ENCODE measurements around the gene CORO2A. TPM values are rescaled to one million over a fixed set of nuclear protein-coding genes. Genes with fewer than 3 reads are reported as not detected.

The CORO2A gene
- total and polyA plus RNA-seq, 10 donors, result 1.3 to 11.0 (median 6.1) TPM

DNA sequence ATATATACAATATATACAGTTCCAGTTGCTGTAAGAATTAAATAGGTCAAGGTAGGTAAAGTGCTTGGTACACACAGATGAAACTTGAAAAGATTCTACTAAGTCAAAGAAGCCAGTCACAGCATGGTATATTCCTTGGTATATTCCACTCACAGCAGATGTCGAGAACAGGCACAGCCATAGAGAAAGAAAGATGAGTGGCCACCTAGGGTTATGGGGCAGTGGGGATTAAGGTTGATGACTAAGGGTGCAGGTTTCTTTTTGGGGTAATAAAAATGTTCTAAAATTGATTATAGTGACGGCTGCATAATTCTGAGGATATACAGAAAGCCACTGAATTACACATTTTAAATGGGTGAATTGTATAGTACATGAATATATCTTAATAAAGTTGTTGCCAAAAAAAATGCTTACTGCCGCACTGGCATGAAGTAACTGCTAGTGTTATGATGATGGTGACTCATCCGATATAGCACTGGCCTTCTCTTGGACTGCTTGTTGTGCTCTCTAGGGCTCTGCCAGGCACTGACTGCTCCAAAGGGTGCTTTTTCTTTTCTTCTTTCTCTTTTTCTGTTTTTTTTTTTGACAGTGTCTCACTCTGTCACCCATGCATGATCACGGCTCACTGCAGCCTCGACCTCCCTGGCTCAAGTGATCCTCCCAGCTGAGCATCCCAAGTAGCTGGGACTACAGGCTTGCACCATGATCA is 39.5 kb upstream of the CORO2A start:
- Histone ChIP-seq H3K4me1 (peaks cover 0 to 23% (median 0%) of the 10 kb centered on the region in 6 donors), H3K9me3 (no peaks in the 10 kb centered on the region), H3K36me3 (peaks cover 0 to 94% (median 20%) of the 10 kb centered on the region in 6 donors), H3K27ac (peak overlapping the region in 4 of 8 donors; percentile 61 to 68 (median 64)), H3K4me3 (no peak overlapping the region), H3K27me3 (replicated peaks in 1 of 7) (no peaks in the 10 kb centered on the region)
- intact Hi-C loops (cut with DNase I; ENCODE audit: low total_unique reads), result no loop called here
- no peak for DNase-seq
- TF ChIP-seq, protein P1, sequence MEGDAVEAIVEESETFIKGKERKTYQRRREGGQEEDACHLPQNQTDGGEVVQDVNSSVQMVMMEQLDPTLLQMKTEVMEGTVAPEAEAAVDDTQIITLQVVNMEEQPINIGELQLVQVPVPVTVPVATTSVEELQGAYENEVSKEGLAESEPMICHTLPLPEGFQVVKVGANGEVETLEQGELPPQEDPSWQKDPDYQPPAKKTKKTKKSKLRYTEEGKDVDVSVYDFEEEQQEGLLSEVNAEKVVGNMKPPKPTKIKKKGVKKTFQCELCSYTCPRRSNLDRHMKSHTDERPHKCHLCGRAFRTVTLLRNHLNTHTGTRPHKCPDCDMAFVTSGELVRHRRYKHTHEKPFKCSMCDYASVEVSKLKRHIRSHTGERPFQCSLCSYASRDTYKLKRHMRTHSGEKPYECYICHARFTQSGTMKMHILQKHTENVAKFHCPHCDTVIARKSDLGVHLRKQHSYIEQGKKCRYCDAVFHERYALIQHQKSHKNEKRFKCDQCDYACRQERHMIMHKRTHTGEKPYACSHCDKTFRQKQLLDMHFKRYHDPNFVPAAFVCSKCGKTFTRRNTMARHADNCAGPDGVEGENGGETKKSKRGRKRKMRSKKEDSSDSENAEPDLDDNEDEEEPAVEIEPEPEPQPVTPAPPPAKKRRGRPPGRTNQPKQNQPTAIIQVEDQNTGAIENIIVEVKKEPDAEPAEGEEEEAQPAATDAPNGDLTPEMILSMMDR (IDR thresholded peaks at IDR 0.05 in 8 of 11, conservative IDR thresholded peaks at IDR 0.05 in 3 of 11), result no peak
- TF ChIP-seq POLR2AphosphoS5 (IDR thresholded peaks at IDR 0.05), result no peak
- 75 to 90% (median 86%) methylated on average over 6 of the region's 6 CpGs for WGBS, 5 donors

DNA sequence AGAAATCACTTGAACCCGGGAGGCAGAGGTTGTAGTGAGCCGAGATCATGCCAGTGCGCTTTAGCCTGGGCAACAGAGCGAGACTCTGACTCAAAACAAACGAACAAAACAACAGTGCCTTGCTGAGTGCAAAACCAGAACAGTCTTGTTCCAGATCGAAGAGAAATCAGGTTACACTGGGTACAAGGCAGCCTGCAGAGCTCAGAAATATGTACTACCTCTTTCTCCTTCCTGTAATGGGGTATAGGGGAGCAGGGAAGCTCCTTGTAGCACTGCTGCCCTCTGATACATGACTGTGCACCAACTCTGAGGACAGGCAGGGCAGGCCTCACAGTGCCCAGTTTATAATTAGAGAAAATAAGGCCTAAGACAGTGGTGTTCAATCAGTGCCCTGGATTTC is 38.4 kb upstream of the CORO2A start:
- Histone ChIP-seq H3K9me3 (no peaks in the 10 kb centered on the region), H3K27me3 (replicated peaks in 1 of 7) (no peaks in the 10 kb centered on the region), H3K4me3 (no peak overlapping the region), H3K36me3 (peaks cover 0 to 98% (median 27%) of the 10 kb centered on the region in 6 donors), H3K27ac (peak overlapping the region in 4 of 8 donors; percentile 29 to 55 (median 50)), H3K4me1 (peaks cover 0 to 18% (median 0%) of the 10 kb centered on the region in 6 donors)
- intact Hi-C loops (cut with DNase I; ENCODE audit: low total_unique reads), result no loop called here
- no peak for TF ChIP-seq POLR2A (IDR thresholded peaks at IDR 0.05)
- TF ChIP-seq, protein P1 (IDR thresholded peaks at IDR 0.05 in 8 of 11, conservative IDR thresholded peaks at IDR 0.05 in 3 of 11), result no peak
- TF ChIP-seq POLR2AphosphoS5 (IDR thresholded peaks at IDR 0.05), result no peak
- no peak for DNase-seq
- 85 to 89% (median 88%) methylated on average over 6 of the region's 6 CpGs for WGBS, 5 donors

DNA sequence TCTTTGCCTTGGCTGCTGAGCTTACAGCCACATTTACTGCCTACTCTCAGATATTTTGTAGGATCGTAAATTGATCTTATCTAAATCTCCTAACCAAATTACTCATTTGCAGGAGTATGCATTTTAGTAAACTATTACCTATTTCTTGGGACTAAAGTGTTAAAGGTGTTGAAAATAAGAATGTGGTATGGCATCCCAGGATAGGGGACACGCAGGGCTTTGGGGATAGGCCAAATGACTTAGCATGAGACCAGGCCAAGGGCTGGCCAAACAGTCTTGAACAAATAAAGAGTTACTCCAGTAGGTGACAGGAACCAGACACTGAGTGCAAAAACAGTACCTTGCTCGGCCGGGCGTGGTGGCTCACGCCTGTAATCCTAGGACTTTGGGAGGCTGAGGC is 37.9 kb upstream of the CORO2A start:
- DNase-seq, result no peak
- WGBS, 5 donors, result 83 to 95% (median 94%) methylated on average over 6 of the region's 6 CpGs
- H3K27me3 ChIP-seq (replicated peaks in 1 of 7), result no peaks in the 10 kb centered on the region
- H3K4me1 ChIP-seq, result peaks cover 0 to 18% (median 0%) of the 10 kb centered on the region in 6 donors
- intact Hi-C loops (cut with DNase I; ENCODE audit: low total_unique reads), result no loop called here
- peak overlapping the region in 3 of 8 donors; percentile 46 to 55 (median 54) for H3K27ac ChIP-seq
- H3K4me3 ChIP-seq, result no peak overlapping the region
- TF ChIP-seq, protein P1 (IDR thresholded peaks at IDR 0.05 in 8 of 11, conservative IDR thresholded peaks at IDR 0.05 in 3 of 11), result no peak
- TF ChIP-seq POLR2A (IDR thresholded peaks at IDR 0.05) (no peak), POLR2AphosphoS5 (IDR thresholded peaks at IDR 0.05) (no peak)
- no peaks in the 10 kb centered on the region for H3K9me3 ChIP-seq
- H3K36me3 ChIP-seq, result peaks cover 0 to 98% (median 28%) of the 10 kb centered on the region in 6 donors

DNA sequence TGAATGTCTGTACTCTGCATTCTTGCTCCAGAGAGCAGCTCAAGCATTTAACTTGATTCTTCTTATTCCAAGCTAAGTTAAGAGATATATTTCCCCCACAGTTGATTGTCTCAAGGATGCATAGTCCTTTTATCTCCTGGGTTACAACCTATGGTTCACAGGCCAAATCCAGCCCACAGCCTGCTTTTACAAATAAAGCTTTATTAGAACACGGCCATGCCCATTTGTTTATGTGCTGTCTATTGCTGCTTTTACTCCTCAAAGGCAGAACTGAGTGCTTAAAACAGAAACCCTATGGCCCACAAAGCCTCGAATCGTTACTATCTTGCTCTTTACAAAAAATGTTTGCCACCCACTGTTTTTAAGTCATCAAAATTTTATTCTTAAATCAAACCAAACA is 37.2 kb upstream of the CORO2A start:
- WGBS, 5 donors, result 93 to 96% (median 95%) methylated on average over 3 of the region's 3 CpGs
- H3K27ac ChIP-seq, result peak overlapping the region in 1 of 8 donors; percentile 77

More for the DNA sequence above, 37.2 kb upstream of the CORO2A start:
- DNase-seq, result no peak
- no peaks in the 10 kb centered on the region for H3K9me3 ChIP-seq
- H3K27me3 ChIP-seq (replicated peaks in 1 of 7), result no peaks in the 10 kb centered on the region
- no peak overlapping the region for H3K4me3 ChIP-seq
- no peak for TF ChIP-seq POLR2AphosphoS5 (IDR thresholded peaks at IDR 0.05)
- TF ChIP-seq, protein P1 (IDR thresholded peaks at IDR 0.05 in 8 of 11, conservative IDR thresholded peaks at IDR 0.05 in 3 of 11), result no peak
- no peak for TF ChIP-seq POLR2A (IDR thresholded peaks at IDR 0.05)
- peaks cover 0 to 98% (median 28%) of the 10 kb centered on the region in 6 donors for H3K36me3 ChIP-seq
- peaks cover 0 to 18% (median 0%) of the 10 kb centered on the region in 6 donors for H3K4me1 ChIP-seq
- intact Hi-C loops (cut with DNase I; ENCODE audit: low total_unique reads), result no loop called here

Data from spleen (tissue), 11 donors.